HEK293 (cell line): ENCODE results near the gene NACA2.

Experiments used
- ZBTB1 ChIP-seq: fragments of 450-650 bp; formaldehyde crosslinking; IDR thresholded peaks from 2 replicates; pipeline ENCODE4 v1.5.1; 2016; ENCODE audit warnings: missing biosample characterization, missing genetic modification characterization
- ZNF404 ChIP-seq: fragments of 450-650 bp; formaldehyde crosslinking; IDR thresholded peaks from 2 replicates; pipeline ENCODE4 v1.5.1; 2017; ENCODE audit warnings: missing biosample characterization, missing genetic modification characterization
- ZNF658 ChIP-seq: fragments of 450-650 bp; formaldehyde crosslinking; IDR thresholded peaks from 2 replicates; pipeline ENCODE4; 2016; ENCODE audit warnings: missing biosample characterization, missing genetic modification characterization
- ZNF76 ChIP-seq: fragments of 450-650 bp; formaldehyde crosslinking; IDR thresholded peaks from 2 replicates; pipeline ENCODE4; 2016; ENCODE audit warnings: low read depth, missing biosample characterization, missing genetic modification characterization, borderline replicate concordance
- TF ChIP-seq, protein P1 (sequence below): fragments of 450-650 bp; formaldehyde crosslinking; IDR thresholded peaks from 2 replicates; pipeline ENCODE4 v1.5.1; 2016; ENCODE audit warnings: missing biosample characterization, missing genetic modification characterization

- TF ChIP-seq ZBTB1 (tag by site-specific recombination) = no peak
- no peak for TF ChIP-seq ZNF76
- TF ChIP-seq ZNF658 = no peak
- TF ChIP-seq, protein P1, sequence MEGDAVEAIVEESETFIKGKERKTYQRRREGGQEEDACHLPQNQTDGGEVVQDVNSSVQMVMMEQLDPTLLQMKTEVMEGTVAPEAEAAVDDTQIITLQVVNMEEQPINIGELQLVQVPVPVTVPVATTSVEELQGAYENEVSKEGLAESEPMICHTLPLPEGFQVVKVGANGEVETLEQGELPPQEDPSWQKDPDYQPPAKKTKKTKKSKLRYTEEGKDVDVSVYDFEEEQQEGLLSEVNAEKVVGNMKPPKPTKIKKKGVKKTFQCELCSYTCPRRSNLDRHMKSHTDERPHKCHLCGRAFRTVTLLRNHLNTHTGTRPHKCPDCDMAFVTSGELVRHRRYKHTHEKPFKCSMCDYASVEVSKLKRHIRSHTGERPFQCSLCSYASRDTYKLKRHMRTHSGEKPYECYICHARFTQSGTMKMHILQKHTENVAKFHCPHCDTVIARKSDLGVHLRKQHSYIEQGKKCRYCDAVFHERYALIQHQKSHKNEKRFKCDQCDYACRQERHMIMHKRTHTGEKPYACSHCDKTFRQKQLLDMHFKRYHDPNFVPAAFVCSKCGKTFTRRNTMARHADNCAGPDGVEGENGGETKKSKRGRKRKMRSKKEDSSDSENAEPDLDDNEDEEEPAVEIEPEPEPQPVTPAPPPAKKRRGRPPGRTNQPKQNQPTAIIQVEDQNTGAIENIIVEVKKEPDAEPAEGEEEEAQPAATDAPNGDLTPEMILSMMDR (tag by site-specific recombination) = no peak
- TF ChIP-seq ZNF404 = no peak
Observed at GRCh38 chr17:61638087-61638486, 47.1 kb upstream of the NACA2 start.
